Endothelial cell of umbilical vein (primary cell): ENCODE measurements around the gene SPAG16. TPM values are rescaled to one million over a fixed set of nuclear protein-coding genes. Genes with fewer than 3 reads are reported as not detected.

ENCODE experiments used
- BruUV-seq: library from RNA; stranded (reverse); fragments of 400-500 nt; replicated peaks from 2 replicates; lab custom pipeline; 2021; lab: Mats Ljungman, UMichigan
- CTCF ChIA-PET: fragments of 300-600, 350-600 bp; sonication (Branson Sonifier 250); formaldehyde crosslinking; loops from one replicate; lab custom pipeline; 2021; ENCODE audit warnings: antibody characterized with exemption, inconsistent platforms; lab: Charles Lee
- POLR2A ChIA-PET: fragments of 300-600, 350-600 bp; sonication (Branson Sonifier 250); formaldehyde crosslinking; loops from one replicate; lab custom pipeline; 2021; ENCODE audit warnings: antibody characterized with exemption, inconsistent platforms; lab: Charles Lee
- DNase-seq: peaks from one replicate; pipeline ENCODE4 v3.0.0-alpha.2; 2011; ENCODE audit warnings: low read depth, low spot score
- FAIRE-seq: peaks from 2 replicates; lab custom pipeline; 2011; peaks lifted over from hg19 to GRCh38; lab: Jason Lieb, UNC
- H2AFZ ChIP-seq: 2 replicates; pipeline ENCODE4 v1.6.0; 2012; ENCODE audit warnings: low read depth, low read length, control low read depth, inconsistent platforms
- H3K27ac ChIP-seq: 2 replicates; pipeline ENCODE4 v1.5.1; 2011; ENCODE audit warnings: low read depth, mild to moderate bottlenecking, control low read depth, low read length, moderate library complexity; ENCODE audit not compliant: insufficient read depth
- H3K27me3 ChIP-seq, 2 experiments: 2 replicates each; pipeline versions ENCODE4 v1.6.0 to v1.6.1; 2011; ENCODE audit warnings: low read length in 2 of 2, mixed read lengths in 1 of 2; ENCODE audit not compliant: control insufficient read depth in 2 of 2, insufficient read depth in 2 of 2
- H3K36me3 ChIP-seq, 2 experiments: 2 replicates in 1 of 2; 3 replicates in 1 of 2; pipeline ENCODE4 v1.5.1; 2011; ENCODE audit warnings: low read length in 2 of 2, mild to moderate bottlenecking in 1 of 2, moderate library complexity in 1 of 2; ENCODE audit not compliant: control insufficient read depth in 2 of 2, insufficient read depth in 2 of 2; ENCODE audit errors: extremely low read depth in 1 of 2
- H3K4me1 ChIP-seq: 3 replicates; pipeline ENCODE4 v1.5.1; 2011; ENCODE audit warnings: mild to moderate bottlenecking, low read length; ENCODE audit not compliant: control insufficient read depth, insufficient read depth; ENCODE audit errors: extremely low read depth
- H3K4me2 ChIP-seq: 2 replicates; pipeline ENCODE4 v1.6.1; 2011; ENCODE audit warnings: low read length, control low read depth, mixed read lengths; ENCODE audit not compliant: insufficient read depth
- H3K4me3 ChIP-seq, 3 experiments: fragments of 200-600 bp in 1 of 3; sonication (generic), shearing (Covaris generic) in 1 of 3; replicated peaks in 1 of 3; 2 replicates each; pipeline ENCODE4 v1.5.1; 2011 to 2016; ENCODE audit warnings: control low read depth in 3 of 3, low read length in 3 of 3, mild to moderate bottlenecking in 2 of 3, inconsistent platforms in 1 of 3, low read depth in 1 of 3, moderate library complexity in 1 of 3; ENCODE audit not compliant: insufficient read depth in 1 of 3
- H3K79me2 ChIP-seq: 2 replicates; pipeline ENCODE4 v1.6.0; 2012; ENCODE audit warnings: low read length, inconsistent platforms; ENCODE audit not compliant: control insufficient read depth, insufficient read depth
- H3K9ac ChIP-seq: replicated peaks from 2 replicates; pipeline ENCODE3; 2011; ENCODE audit warnings: low read length, control low read depth; ENCODE audit not compliant: insufficient read depth; ENCODE audit errors: extremely low read depth
- H3K9me1 ChIP-seq: replicated peaks from 3 replicates; pipeline ENCODE4 v1.6.0; 2011; ENCODE audit warnings: mild to moderate bottlenecking, low read length; ENCODE audit not compliant: control insufficient read depth, insufficient read depth; ENCODE audit errors: extremely low read depth
- H3K9me3 ChIP-seq: replicated peaks from 2 replicates; pipeline ENCODE4 v1.5.1; 2012; ENCODE audit warnings: low read length, inconsistent platforms; ENCODE audit not compliant: control insufficient read depth, insufficient read depth
- H4K20me1 ChIP-seq: replicated peaks from 2 replicates; pipeline ENCODE3; 2011; ENCODE audit warnings: mild to moderate bottlenecking, low read length; ENCODE audit not compliant: control insufficient read depth, insufficient read depth; ENCODE audit errors: extremely low read depth
- EZH2 ChIP-seq: IDR thresholded peaks from 2 replicates; pipeline ENCODE4 v1.6.1; 2012; ENCODE audit warnings: borderline replicate concordance, low read depth, mild to moderate bottlenecking, moderate library complexity, low read length, inconsistent platforms; ENCODE audit not compliant: severe bottlenecking
- FOS ChIP-seq: IDR thresholded peaks from 2 replicates; pipeline ENCODE4 v1.6.1; 2011; ENCODE audit warnings: mild to moderate bottlenecking, low read length, moderate library complexity, borderline replicate concordance; ENCODE audit not compliant: insufficient read depth
- GATA2 ChIP-seq: IDR thresholded peaks from 2 replicates; pipeline ENCODE4 v1.7.0; 2011; ENCODE audit warnings: low read depth, mild to moderate bottlenecking, moderate library complexity, mixed read lengths, low read length; ENCODE audit not compliant: insufficient read length, insufficient read depth
- JUN ChIP-seq: IDR thresholded peaks from 2 replicates; pipeline ENCODE4 v1.6.1; 2011; ENCODE audit warnings: borderline replicate concordance, low read depth; ENCODE audit not compliant: insufficient read length, insufficient read depth
- MYC ChIP-seq: IDR thresholded peaks from one replicate; pipeline ENCODE4 v1.6.1; 2011; ENCODE audit warnings: mild to moderate bottlenecking, low read depth, low read length
- POLR2A ChIP-seq: IDR thresholded peaks from 2 replicates; pipeline ENCODE4 v1.6.1; 2012; ENCODE audit warnings: low read depth, mild to moderate bottlenecking, control low read depth, low read length
- POLR2AphosphoS5 ChIP-seq: IDR thresholded peaks from 2 replicates; pipeline ENCODE4 v1.6.1; 2012; ENCODE audit warnings: low read depth, mild to moderate bottlenecking, control low read depth, low read length, moderate library complexity; ENCODE audit not compliant: insufficient read depth
- dilution Hi-C: fragments of 300-500 bp; cut with MboI; formaldehyde crosslinking; loops from one replicate; pipeline ENCODE4 v1.15.0; 2019; ENCODE audit warnings: low sequenced_read_pairs; ENCODE audit not compliant: extremely low pct_ligation_motif_present
- intact Hi-C: fragments of 100-400 bp; cut with micrococcal nuclease; formaldehyde crosslinking; loops from one replicate; pipeline ENCODE4 v1.10.0; 2022
- polyA plus RNA-seq, 4 experiments: library from polyadenylated mRNA; depleted of rRNA in 3 of 4; stranded (reverse) in 3 of 4; unstranded in 1 of 4; fragments of >200 nt; gene quantifications; 2 replicates each; pipeline versions ENCODE4 v1.2.1 to v1.2.3, GENCODE V29; 2011 to 2012; ENCODE audit warnings: missing spikeins in 1 of 4
- total RNA-seq: library from RNA; stranded (reverse); gene quantifications from 2 replicates; pipeline ENCODE4 v1.2.3, GENCODE V29; 2021
- TF ChIP-seq, protein P1 (sequence below): IDR thresholded peaks from 2 replicates; pipeline ENCODE4 v1.6.1; 2011; ENCODE audit not compliant: insufficient read depth, insufficient read length
- TF ChIP-seq, protein P2 (sequence below), 2 donors: IDR thresholded peaks; 1 replicate in 1 of 2; 2 replicates in 1 of 2; pipeline ENCODE4 v1.5.1; 2011; ENCODE audit warnings: low read length in 2 of 2, mild to moderate bottlenecking in 2 of 2, moderate library complexity in 2 of 2, control low read depth in 1 of 2, inconsistent platforms in 1 of 2, low read depth in 1 of 2; ENCODE audit not compliant: insufficient read depth in 1 of 2; ENCODE audit errors: extremely low read depth in 1 of 2

Gene SPAG16
- total and polyA plus RNA-seq, 2 donors (not counting 3 experiments of a cell fraction or from before 2014, with no cell fraction given) = 4.0 to 7.7 TPM

DNA sequence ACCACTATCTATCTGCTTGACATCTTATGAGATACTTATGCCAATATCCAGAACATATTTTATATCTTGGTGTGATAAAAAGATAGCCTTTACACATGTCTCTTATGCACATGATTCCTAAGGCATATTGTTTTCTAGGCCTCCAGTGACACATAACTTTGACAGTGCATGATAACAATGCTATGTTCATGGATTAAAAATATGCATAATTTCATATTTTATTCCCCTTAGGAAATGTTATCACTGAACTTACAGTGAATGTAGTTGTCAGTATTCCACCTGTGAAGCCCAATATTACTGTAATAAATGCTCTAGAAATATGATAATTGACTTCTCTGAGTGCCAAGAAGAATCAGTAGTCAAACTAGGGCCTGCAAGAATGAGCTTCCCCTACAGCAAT lies 532.3 kb downstream of the SPAG16 start:
- POLR2A ChIA-PET = no interaction called here

More for the DNA sequence above, 532.3 kb downstream of the SPAG16 start:
- Histone ChIP-seq H3K27me3 (no peaks in the 10 kb centered on the region), H3K79me2 (no peaks in the 10 kb centered on the region), H3K4me1 (no peaks in the 10 kb centered on the region), H4K20me1 (no peaks in the 10 kb centered on the region), H3K9ac (no peak overlapping the region), H2AFZ (no peak overlapping the region), H3K4me3 (no peak overlapping the region), H3K27ac (no peak overlapping the region), H3K36me3 (no peaks in the 10 kb centered on the region), H3K9me3 (no peaks in the 10 kb centered on the region), H3K9me1 (no peaks in the 10 kb centered on the region), H3K4me2 (no peak overlapping the region)
- dilution Hi-C loops (no loop called here), intact Hi-C loops (no loop called here)
- no peak for FAIRE-seq
- BruUV-seq = no TSS peak
- TF ChIP-seq EZH2 = no peak
- no peak for TF ChIP-seq GATA2
- TF ChIP-seq, protein P1, sequence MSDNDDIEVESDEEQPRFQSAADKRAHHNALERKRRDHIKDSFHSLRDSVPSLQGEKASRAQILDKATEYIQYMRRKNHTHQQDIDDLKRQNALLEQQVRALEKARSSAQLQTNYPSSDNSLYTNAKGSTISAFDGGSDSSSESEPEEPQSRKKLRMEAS = no peak
- TF ChIP-seq MYC = no peak
- TF ChIP-seq, protein P2, sequence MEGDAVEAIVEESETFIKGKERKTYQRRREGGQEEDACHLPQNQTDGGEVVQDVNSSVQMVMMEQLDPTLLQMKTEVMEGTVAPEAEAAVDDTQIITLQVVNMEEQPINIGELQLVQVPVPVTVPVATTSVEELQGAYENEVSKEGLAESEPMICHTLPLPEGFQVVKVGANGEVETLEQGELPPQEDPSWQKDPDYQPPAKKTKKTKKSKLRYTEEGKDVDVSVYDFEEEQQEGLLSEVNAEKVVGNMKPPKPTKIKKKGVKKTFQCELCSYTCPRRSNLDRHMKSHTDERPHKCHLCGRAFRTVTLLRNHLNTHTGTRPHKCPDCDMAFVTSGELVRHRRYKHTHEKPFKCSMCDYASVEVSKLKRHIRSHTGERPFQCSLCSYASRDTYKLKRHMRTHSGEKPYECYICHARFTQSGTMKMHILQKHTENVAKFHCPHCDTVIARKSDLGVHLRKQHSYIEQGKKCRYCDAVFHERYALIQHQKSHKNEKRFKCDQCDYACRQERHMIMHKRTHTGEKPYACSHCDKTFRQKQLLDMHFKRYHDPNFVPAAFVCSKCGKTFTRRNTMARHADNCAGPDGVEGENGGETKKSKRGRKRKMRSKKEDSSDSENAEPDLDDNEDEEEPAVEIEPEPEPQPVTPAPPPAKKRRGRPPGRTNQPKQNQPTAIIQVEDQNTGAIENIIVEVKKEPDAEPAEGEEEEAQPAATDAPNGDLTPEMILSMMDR (IDR thresholded peaks at IDR 0.05; ENCODE audit: extremely low read depth in 1 of 2, insufficient read depth in 1 of 2, low read depth in 1 of 2, low read length in 2 of 2) = no peak
- TF ChIP-seq JUN = no peak
- TF ChIP-seq FOS = no peak
- TF ChIP-seq POLR2AphosphoS5 = no peak
- no peak for TF ChIP-seq POLR2A
- no peak for DNase-seq
- CTCF ChIA-PET = no interaction called here
